ENCODE measurements around the gene ERG28.

- no peak for TF ChIP-seq EZH2phosphoT487 (IDR thresholded peaks at IDR 0.05; ENCODE audit: unreplicated experiment)
- TF ChIP-seq CTCF (conservative IDR thresholded peaks at IDR 0.05; ENCODE audit: low read depth in 2 of 2): no peak
- no peak for TF ChIP-seq POLR2AphosphoS5 (IDR thresholded peaks at IDR 0.05; ENCODE audit: low read depth)
- TF ChIP-seq EZH2 (IDR thresholded peaks at IDR 0.05; ENCODE audit: low read depth, unreplicated experiment): no peak
Measured at GRCh38 chr14:75685910-75686309, 25.2 kb upstream of the ERG28 start.

All from GM23338 (cell line).